Measurements from ENCODE around the gene MKI67.

DNA sequence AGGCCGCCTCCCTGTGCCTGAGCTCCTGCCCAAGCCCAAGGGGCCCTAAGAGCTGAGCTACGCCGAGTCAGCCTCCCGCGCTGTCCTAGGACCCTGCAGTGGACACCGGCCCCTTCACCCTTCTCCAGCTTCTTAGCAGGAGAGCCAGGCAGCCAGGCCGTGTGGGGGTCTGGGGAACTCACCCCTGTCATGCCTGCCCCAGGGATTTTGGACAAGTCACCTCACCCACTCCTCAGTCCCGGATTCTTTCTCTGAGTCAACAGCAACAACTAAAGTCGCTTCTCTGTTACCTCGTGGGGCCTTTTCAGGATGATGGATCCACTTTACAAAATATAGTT, 79.3 kb downstream of the MKI67 start:
- no peak for TF ChIP-seq POLR2AphosphoS5 (IDR thresholded peaks at IDR 0.05; ENCODE audit: borderline replicate concordance, low read depth, low read length)
- no peak for TF ChIP-seq FOXP2 (optimal IDR thresholded peaks at IDR 0.05; ENCODE audit: control extremely low read depth, extremely low read length, insufficient read depth)
